Peyer's patch (tissue), 4 donors: ENCODE results near the gene DCDC2B. TPM values are rescaled to one million over a fixed set of nuclear protein-coding genes. Genes with fewer than 3 reads are reported as not detected.
"Not testable (repeated sequence)": the region's sequence is repeated elsewhere in the genome, so short reads cannot be mapped to it uniquely, and the experiment has no call there.

Experiments used
- DNase-seq, 3 donors: peaks; one replicate each; pipeline ENCODE4 v3.0.0-alpha.2; 2017 to 2019
- H3K27ac ChIP-seq, 4 donors: fragments of 200-600 bp; sonication (generic); one replicate each; pipeline ENCODE4 v1.5.1; 2016 to 2019
- H3K27me3 ChIP-seq, 2 donors: fragments of 200-600 bp; sonication (generic); one replicate each; pipeline ENCODE4 v1.5.1; 2019
- H3K36me3 ChIP-seq, 3 donors: fragments of 200-600 bp; sonication (generic); one replicate each; pipeline ENCODE4 v1.5.1; 2016 to 2019
- H3K4me1 ChIP-seq, 4 donors: fragments of 200-600 bp; sonication (generic); one replicate each; pipeline ENCODE4 v1.5.1; 2016 to 2019
- H3K4me3 ChIP-seq, 4 donors: fragments of 200-600 bp; sonication (generic); 1 replicate in 3 of 4; 2 replicates in 1 of 4; pipeline ENCODE4 v1.5.1; 2016 to 2019; ENCODE audit warnings: mild to moderate bottlenecking in 1 of 4
- H3K9me3 ChIP-seq, 4 donors: fragments of 200-600 bp; sonication (generic); one replicate each; pipeline ENCODE4 v1.5.1; 2016 to 2019; ENCODE audit warnings: mild to moderate bottlenecking in 1 of 4
- CTCF ChIP-seq, 6 experiments: fragments of 450-650 bp in 4 of 6; fragments of 200-600 bp in 2 of 6; sonication (generic) in 1 of 6; IDR thresholded peaks; one replicate each; pipeline ENCODE4 v1.5.1; 2017 to 2019; ENCODE audit warnings: antibody characterized with exemption in 6 of 6, mild to moderate bottlenecking in 3 of 6, moderate library complexity in 1 of 6
- POLR2A ChIP-seq, 2 donors: fragments of 450-650 bp; IDR thresholded peaks; one replicate each; pipeline ENCODE4 v1.5.1; 2017; ENCODE audit warnings: antibody characterized with exemption in 2 of 2, mild to moderate bottlenecking in 2 of 2, moderate library complexity in 2 of 2
- total RNA-seq, 4 donors: library from RNA; depleted of rRNA; stranded (reverse); fragments of >200 nt; gene quantifications; one replicate each; pipeline ENCODE4 v1.1.0, GENCODE V29; 2016

Gene DCDC2B
- under 1 TPM in 1 of 4 donors, not detected in 3; 0.85 TPM for total RNA-seq

GRCh38 chr1:32208891-32209328 is at the start of gene DCDC2B:
TSS of gene DCDC2B (plus strand) at chr1:32209089. CDS start at chr1:32209094, 5 bp downstream.
- H3K36me3 ChIP-seq: no peaks in the 10 kb centered on the region
- peak in 2 of 3 donors; percentile 90 to 92 for DNase-seq
- TF ChIP-seq POLR2A (IDR thresholded peaks at IDR 0.05) (no peak), CTCF (IDR thresholded peaks at IDR 0.05) (no peak)

GRCh38 chr1:32159189-32159588 is 49.7 kb upstream of the DCDC2B start:
- Histone ChIP-seq H3K4me3 (no peak overlapping the region), H3K9me3 (no peaks in the 10 kb centered on the region), H3K27me3 (no peaks in the 10 kb centered on the region), H3K4me1 (no peaks in the 10 kb centered on the region), H3K36me3 (peaks cover 0 to 95% (median 0%) of the 10 kb centered on the region in 3 donors), H3K27ac (no peak overlapping the region)
- TF ChIP-seq POLR2A (IDR thresholded peaks at IDR 0.05) (no peak), CTCF (IDR thresholded peaks at IDR 0.05) (no peak)
- DNase-seq: no peak

More at GRCh38 chr1:32208891-32209328, at the start of gene DCDC2B:
- H3K27me3 ChIP-seq: no peaks in the 10 kb centered on the region
- H3K9me3 ChIP-seq: no peaks in the 10 kb centered on the region
- peak within 1 kb of the TSS in 3 of 4 donors; percentile 10 to 85 (median 69) for H3K27ac ChIP-seq
- peaks cover 0 to 26% (median 10%) of the 10 kb centered on the region in 4 donors for H3K4me1 ChIP-seq
- no peak within 1 kb of the TSS for H3K4me3 ChIP-seq

GRCh38 chr1:32163405-32163804 is 45.5 kb upstream of the DCDC2B start:
- H3K4me1 ChIP-seq: no peaks in the 10 kb centered on the region
- DNase-seq: no peak
- H3K27ac ChIP-seq: no peak overlapping the region
- no peaks in the 10 kb centered on the region for H3K9me3 ChIP-seq
- H3K36me3 ChIP-seq: peaks cover 0 to 95% (median 0%) of the 10 kb centered on the region in 3 donors
- no peak overlapping the region for H3K4me3 ChIP-seq
- no peak for TF ChIP-seq CTCF (IDR thresholded peaks at IDR 0.05)
- no peak for TF ChIP-seq POLR2A (IDR thresholded peaks at IDR 0.05)
- no peaks in the 10 kb centered on the region for H3K27me3 ChIP-seq

- not testable (repeated sequence) for H3K27ac ChIP-seq, H3K9me3 ChIP-seq, H3K4me3 ChIP-seq, H3K4me1 ChIP-seq, H3K27me3 ChIP-seq, DNase-seq
- H3K36me3 ChIP-seq: peaks cover 0 to 95% (median 0%) of the 10 kb centered on the region in 3 donors
These were observed 43.3 kb upstream of the DCDC2B start for GRCh38 chr1:32165633-32166032.

GRCh38 chr1:32170991-32171390 is 37.9 kb upstream of the DCDC2B start:
- H3K4me1 ChIP-seq: no peaks in the 10 kb centered on the region
- DNase-seq: no peak

More at GRCh38 chr1:32170991-32171390, 37.9 kb upstream of the DCDC2B start:
- no peak overlapping the region for H3K4me3 ChIP-seq
- no peak overlapping the region for H3K27ac ChIP-seq
- no peaks in the 10 kb centered on the region for H3K9me3 ChIP-seq
- TF ChIP-seq POLR2A (IDR thresholded peaks at IDR 0.05) (no peak), CTCF (IDR thresholded peaks at IDR 0.05) (no peak)
- H3K27me3 ChIP-seq: no peaks in the 10 kb centered on the region
- peaks cover 0 to 75% (median 0%) of the 10 kb centered on the region in 3 donors for H3K36me3 ChIP-seq
